NCI-H187 treated with DMSO at 0.1 percent for 48 hours (cell line): ENCODE results near the gene SUPT6H.

Source experiments
- DNase-seq: peaks from one replicate; lab custom pipeline; 2025; lab: John Stamatoyannopoulos, UW

Gene SUPT6H

GRCh38 chr17:28661635-28662526, at the start of gene SUPT6H, which contains the start of gene SDF2:
TSS of gene SUPT6H (plus strand) at chr17:28662205. CDS start at chr17:28673402, 11,197 bp downstream.
TSS of gene SDF2 (minus strand) at chr17:28661906. CDS start at chr17:28661876, 30 bp downstream.
- DNase-seq = peak; percentile 58

GRCh38 chr17:28612531-28612930, 49.5 kb upstream of the SUPT6H start:
- DNase-seq = no peak

- no peak for DNase-seq
Observed at GRCh38 chr17:28612936-28613872, 48.8 kb upstream of the SUPT6H start.

DNA sequence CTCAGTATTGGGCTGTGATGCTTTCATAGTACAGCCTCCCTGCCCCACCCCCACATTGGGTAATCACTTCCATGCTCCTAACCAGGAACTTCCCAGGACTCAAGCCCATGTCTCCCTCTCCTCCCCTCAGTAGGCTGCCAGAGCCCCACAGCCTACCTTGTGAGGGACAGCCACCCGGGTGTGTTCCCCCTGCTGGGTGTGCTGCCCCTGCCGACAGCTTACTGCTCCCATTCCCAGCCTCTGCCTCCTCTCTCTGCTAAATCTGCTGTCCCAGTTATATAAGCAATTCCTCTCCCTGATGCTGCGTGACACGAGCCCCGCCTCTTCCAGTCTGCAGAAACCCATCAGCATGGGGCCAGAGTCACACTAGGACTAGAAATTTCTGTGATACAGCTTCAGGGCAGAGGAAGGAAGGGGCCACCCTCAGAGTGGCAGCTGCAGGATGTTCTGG, 48.0 kb upstream of the SUPT6H start, which contains the start of gene RSKR:
Gene RSKR, minus strand, starts transcription at position 255 of the 451 bp plus-strand sequence. Its CDS starts 24 bp downstream, at position 231.
- no peak for DNase-seq

DNA sequence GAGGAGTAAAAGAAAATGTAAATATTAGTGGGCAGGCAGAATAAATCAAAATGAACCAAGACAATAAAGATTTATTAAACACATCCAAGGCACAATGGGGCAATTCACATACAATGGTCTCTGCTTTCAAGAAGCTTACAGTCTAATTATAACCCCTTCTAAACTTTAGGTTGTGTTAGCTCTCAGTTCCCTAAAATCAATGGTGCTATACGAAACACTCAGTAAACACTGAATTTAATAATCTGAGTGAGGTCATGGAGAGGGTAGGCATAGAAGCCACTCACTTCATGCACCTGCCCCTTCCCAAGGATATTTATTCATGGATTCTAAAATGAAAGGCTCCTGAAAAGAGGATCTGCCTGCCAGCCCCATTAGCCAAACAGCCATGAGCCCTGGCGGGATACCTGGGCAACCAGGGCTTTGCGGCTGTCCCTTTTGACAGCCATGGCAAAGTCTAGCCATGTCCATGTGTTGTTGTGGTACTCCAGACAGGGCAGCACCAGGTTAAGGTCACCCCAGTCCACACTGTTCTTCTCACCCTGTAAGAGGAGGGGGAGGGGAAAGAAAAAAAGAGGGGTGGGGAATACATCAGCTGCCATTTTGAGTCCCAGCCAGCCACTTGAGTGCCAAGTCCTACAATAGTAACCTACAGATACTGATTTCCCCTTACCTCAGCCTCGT, 46.6 kb upstream of the SUPT6H start:
- DNase-seq = no peak

DNA sequence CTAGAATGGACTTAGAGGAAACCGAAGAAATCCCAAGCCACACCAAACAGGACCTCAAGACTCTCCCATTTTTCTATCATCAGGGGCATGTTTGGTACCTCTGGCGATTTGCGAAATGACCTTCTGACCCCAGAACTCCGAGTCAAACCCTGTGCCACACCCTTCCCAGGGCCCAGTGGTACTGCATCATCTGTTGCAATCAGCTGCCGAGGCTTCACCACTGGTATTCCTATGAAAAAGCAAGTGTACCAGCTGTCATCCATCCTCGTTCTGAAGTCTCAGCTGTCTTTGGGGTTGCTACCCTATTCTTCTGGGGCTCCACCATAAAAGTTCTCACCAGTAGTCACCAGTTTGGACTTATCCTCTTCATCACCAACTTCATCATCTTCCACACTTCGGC, 45.7 kb upstream of the SUPT6H start:
- no peak for DNase-seq

GRCh38 chr17:28618464-28618863, 43.5 kb upstream of the SUPT6H start:
- no peak for DNase-seq

DNA sequence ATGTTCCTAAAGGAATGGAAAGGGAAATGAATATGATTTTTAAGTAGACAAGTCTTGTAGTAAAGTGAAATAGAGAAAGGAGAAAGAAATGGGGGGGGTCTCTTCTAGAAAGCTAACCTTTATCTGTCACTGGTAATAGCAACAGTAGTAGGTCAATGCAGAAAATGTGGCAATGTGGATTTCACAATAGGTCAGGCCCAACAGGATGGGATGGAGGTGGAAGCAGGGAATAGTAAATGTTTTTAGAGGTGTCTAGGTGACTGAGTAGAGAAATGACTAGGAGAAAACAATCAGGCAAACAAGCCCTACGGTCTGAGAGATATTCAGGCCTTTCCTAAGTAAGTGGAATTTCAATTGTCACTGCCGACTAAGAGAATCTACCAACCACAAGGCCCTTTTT, 42.0 kb upstream of the SUPT6H start:
- no peak for DNase-seq

DNA sequence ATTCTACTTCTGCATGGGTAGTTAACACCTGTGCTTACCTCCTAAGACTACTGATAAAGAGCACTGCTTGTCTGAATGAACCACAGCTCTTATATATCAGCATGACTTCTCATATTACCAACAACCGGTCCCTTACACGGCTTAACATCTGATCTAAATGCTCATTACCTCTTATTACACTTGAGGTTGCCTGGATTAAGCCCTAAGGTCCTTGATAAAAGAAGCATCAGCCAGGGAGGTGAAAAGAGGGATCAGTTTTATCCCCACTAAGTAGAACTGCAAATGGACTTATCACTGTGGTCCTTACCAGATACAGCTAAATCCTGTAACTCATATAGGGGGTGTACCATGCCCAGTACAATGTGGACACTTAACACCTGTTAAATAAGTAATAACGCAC, 39.8 kb upstream of the SUPT6H start:
- DNase-seq = no peak

GRCh38 chr17:28623696-28624095, 38.3 kb upstream of the SUPT6H start:
- no peak for DNase-seq

DNA sequence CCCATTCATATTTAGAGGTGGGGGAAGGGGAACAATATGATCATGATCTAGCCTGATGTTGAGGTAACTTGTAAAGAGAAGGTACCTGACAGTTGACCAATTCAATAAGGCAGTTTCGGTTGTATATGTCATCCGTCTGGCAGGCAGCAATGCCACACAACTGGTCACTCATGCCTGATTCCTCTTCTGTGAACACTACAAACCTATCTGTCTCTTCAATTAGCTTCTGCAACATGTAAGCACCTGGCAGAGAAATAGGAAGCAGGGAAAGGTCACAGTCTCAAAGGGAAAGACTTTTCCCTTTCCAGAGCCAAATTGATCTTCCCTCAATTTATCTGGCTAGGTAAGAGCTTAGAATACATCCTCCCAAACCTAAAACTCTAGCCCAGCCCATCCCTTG, 37.9 kb upstream of the SUPT6H start:
- no peak for DNase-seq

GRCh38 chr17:28626818-28627217, 35.2 kb upstream of the SUPT6H start:
- DNase-seq = no peak

DNA sequence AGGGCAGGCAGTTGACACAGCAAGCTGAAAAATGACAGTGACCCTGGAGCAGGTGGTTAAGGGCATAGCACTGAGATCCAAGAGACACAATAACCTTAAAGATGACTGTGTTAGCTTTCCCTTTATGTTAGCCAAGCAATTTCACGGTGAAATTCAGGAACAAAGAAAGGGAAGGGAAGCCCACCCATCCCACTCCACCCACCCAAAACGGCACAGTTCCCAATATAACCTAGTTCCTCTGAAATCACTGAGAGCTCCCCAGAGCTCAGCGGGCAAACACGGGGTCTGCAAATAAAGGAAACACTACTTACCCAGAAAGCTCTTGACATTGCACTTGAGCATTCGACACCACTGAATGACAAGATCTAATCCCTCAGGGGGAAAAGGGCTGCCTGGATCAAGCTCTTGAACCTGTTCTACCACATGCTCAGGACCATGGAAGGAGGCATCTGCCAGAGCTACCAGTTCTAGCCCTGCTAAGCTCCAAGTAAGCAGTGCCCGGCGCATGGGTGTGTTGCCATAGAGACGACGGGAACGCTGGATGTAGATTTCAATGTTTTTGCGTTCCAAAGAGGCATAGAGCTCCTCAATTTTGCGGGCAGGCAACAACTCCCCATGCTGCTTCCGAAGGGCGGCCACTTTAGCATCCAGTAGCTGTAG, 27.7 kb upstream of the SUPT6H start:
- DNase-seq = peak; percentile 58

DNA sequence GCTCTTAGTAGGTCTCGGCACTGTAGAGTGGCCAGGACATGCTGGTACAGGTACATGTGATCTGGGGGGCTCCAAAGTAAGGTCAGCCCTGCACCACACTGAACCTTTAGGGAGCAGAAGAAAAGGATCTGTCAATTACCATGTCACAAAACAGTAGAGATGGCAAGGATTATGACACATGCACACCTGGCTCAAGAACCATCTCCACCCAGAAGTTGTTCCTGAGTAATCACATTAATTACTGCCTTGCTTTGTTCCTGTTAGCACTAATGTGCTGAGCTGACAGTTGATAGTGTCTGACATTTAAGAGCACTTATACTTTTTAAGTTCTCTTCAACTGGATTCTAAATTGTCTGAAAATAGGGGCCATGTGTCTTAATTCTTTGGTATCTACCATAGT, 26.5 kb upstream of the SUPT6H start:
- no peak for DNase-seq

DNA sequence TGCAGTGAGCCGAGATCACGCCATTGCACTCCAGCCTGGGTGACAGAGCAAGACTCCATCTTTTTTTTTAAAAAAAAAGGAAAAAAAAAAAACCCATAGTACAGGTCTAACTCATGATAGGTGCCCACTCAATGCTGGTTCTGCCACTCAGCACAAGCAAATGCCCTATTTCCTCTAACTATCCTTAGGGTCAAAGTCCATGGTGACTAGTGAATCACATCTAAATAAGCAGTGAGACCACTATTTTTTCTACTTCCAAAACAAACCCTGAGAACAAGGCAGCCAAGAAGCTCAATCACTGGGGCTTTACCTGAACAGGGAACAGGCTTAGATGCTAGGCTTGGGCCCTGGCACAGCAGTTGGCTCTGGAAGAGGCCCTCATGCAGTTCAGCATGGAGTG, 20.4 kb upstream of the SUPT6H start:
- no peak for DNase-seq

DNA sequence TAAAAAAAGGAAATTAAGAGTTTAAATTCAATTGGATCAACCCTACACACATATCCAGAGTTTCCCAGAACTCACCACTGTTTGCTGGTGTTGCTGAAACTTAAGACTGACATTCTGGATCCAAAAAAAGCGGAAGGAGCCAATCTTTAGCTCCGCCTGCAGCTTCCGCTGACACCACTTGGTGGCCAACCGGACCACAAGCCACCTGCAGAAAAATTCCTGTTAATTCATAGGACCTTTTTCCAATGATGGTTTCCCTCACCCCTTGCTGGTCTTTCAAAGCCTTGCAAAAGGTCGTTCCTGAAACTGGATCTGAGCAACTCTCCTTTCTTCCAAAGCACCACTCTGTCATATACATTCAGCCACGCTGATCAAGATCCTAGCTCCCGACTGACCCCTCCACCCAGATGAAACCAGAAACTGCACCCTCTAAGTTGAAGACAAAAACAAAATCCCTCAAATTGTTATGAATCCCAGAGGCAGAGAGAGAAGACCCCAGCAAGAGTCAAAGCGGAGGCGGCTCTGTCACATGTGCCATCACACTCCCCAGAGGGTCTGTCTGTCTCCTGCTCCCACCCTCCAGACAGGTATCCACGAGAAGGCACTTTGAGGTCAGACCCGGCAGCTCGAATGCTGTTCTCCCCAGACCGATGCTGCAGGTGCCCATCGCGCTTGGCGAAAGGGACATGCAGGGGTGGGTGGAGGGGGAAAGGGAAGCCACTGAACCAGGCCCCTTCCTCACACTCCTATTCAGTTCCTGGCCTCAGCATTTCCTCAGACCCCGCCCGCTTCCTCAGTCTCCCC, 17.8 kb upstream of the SUPT6H start:
- DNase-seq = no peak

DNA sequence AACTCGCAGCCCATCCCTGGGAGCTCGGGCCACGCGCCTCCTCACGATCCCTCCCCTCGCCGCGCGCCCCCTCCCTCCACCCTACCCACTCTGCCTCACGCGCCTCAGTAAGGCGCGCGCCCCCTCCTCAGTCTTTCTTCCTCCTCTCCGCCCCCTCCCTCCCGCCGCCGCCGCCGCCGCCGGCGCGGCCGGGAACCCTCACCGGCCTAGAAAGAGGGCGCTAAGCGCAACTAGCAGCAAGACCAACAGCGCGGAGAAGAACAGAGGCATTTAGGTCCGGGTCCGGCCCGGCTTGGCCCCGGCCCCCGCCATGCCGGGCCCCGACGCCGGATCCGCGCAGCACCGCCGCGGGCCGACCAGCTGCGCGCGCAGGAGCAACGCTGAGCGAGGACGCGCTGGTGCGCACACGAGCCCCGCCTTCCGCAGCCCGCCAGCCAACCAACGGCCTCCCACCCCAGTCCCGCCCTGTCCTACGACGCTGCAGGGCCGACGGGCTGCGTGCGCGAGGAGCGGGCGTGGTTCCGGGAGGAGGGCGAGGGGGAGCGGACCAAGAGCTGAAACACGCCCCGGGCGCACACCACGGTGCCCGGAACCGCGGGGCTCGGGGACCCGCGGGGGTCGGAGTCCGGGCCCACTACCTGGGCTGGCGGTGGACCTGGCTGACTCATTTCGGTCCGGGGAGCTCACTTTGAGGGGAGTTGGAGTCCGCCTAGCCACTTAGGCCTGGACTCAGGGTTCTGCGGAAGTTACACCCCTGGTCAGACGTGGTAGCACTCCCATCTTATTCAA, 17.0 kb upstream of the SUPT6H start, which contains the start of gene BLTP2:
Gene BLTP2, minus strand, starts transcription at position 372 of the 789 bp plus-strand sequence. Its CDS starts 102 bp downstream, at position 270.
- peak; percentile 78 for DNase-seq

- DNase-seq = no peak
Observed at GRCh38 chr17:28645576-28645939, 16.4 kb upstream of the SUPT6H start.

DNA sequence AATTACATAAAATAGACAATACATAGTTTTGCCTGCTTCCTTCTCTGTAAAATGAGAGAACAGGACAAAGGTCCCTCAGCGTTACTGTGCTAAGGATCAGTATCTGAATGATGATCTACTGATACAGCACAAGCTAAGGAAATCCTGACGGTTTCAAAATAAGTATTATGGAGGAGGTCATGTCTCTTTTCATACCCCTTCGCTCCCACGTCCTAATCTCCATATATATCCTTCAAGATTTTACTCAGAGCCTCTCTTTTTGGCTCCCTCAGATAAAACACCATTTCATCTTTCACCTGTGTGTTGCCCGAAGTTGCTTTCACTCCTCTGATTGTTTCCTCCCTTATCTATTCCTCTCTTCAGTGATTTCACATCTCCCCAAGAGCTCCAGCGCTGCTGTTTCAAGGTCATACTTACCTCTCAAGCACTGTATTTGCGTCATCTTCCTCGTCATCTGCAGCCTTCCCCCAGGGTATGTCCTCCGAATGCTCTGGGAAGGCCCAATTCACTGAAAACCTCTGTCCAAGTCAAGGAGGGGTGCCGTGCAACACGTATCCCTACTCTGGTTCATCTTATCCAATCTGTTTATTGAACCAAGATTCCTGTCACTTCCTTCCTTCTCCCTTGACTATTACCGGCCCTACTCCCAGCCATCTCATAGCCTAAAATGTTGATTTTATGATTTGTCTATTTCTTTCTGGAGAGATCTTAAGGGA, 15.8 kb upstream of the SUPT6H start:
- DNase-seq = no peak
